HG02885 (cell line): Measurements from ENCODE around the gene TTI1.
"Not testable (repeated sequence)": the region's sequence is repeated elsewhere in the genome, so short reads cannot be mapped to it uniquely, and the experiment has no call there.

Source experiments
- ATAC-seq: cut with Tn5 transposase; IDR thresholded peaks from one replicate; pipeline ENCODE4 v1.9.1; 2021; ENCODE audit warnings: mild to moderate bottlenecking; ENCODE audit not compliant: unreplicated experiment, poor library complexity

Gene TTI1

GRCh38 chr20:37972256-37973058 lies 60.8 kb downstream of the TTI1 start:
- ATAC-seq, result no peak

GRCh38 chr20:37971561-37972127 lies 61.6 kb downstream of the TTI1 start:
- no peak for ATAC-seq

DNA sequence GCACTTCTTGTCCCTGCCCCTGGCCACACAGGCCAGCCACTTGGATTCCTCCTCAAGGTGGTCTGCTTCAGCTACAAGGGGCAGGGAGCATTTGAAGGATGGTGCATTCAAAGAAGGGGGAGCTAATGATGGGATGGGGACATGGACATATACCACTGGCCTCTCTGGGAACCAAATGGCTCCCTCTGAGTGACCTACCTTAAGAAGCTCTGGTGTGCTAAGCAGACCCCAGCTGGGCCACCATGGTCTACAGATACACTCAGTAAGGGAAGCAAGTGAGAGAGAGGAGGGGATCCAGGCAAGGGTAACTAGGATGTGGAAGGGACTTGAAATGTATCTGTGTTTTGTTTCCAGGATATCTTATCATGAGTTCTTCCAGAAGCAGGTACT lies 62.4 kb downstream of the TTI1 start:
- no peak for ATAC-seq

- ATAC-seq, result no peak
Measured at GRCh38 chr20:37969949-37970855, 63.1 kb downstream of the TTI1 start.

- no peak for ATAC-seq
Measured at GRCh38 chr20:37968841-37969401, 64.3 kb downstream of the TTI1 start.

- not testable (repeated sequence) for ATAC-seq
Measured at GRCh38 chr20:37963483-37963882, 69.8 kb downstream of the TTI1 start.

- no peak for ATAC-seq
Measured at GRCh38 chr20:37961066-37961465, 72.2 kb downstream of the TTI1 start.

DNA sequence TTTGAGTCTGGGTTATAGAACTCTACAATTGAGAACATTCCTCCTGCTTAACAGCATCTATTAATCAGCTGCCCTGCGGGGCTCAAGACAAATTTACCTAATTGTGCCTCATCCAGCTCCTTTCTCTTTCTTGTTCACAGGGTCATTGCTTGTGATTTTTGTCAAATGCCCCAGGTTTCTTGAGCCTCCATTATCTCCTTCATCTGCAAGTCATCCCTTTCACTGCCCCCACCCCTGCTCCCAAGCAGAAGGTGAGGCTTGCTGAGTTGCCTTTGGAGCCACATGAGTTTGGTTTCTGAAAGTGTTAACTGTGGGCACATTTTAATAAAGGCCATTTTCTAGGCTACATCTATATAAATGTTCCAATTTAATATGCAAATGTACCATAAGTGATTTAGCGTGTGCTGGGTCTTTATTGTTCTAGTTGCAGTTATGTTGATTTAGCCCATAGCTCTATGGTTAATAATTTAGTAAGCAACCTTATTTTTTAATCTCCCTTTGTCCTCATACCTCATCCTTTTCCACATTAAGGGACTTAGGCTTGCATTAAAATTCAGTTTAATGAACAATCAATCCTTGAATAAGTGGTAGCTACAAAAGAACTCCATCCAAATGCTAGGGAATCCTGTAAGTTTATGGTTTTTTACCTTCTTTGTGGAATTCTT lies 74.3 kb downstream of the TTI1 start:
- no peak for ATAC-seq

DNA sequence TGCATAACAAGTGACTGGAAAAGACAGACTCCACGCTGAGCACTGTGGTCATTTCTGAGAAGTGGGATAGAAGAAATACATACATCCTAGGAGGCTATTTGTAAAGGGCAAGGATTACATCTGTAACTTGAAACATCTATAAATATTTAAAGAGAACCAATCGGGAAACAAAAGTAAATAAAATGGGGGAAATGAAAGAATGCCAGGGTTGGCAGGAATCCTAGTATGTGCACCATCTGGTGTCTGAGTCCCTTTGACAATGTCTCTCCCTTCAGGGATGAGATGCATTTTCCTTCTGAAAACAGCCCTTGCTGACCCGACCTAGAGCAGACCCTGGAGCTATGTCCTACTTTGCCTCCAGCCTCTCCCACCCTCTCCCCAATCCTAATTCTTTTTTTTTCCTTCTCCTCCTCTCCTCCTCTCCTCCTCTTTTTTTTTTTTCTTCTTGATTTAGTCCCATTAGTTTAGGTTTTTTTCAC lies 77.1 kb downstream of the TTI1 start:
- ATAC-seq, result no peak

GRCh38 chr20:37955511-37955910 lies 77.7 kb downstream of the TTI1 start:
- no peak for ATAC-seq

GRCh38 chr20:37954626-37955025 lies 78.6 kb downstream of the TTI1 start:
- ATAC-seq, result no peak

GRCh38 chr20:37954190-37954589 lies 79.1 kb downstream of the TTI1 start:
- ATAC-seq, result no peak

DNA sequence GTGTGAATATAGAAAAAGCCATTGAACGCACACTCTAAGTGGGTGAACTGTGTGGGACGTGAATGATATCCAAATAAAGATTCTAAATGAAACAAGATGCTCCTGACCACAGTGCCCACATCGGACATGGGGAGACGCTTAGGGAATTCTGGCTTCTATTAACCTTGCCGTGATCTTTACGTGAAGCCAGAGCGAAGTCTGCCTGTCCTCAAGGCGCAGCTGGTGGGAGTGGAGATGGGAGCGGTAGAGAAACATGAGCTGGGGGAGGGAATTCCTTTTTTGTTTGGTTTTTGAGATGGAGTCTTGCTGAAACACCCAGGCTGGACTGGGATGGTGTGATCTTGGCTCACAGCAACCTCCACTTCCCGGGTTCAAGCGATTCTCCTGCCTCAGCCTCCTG lies 84.3 kb downstream of the TTI1 start:
- no peak for ATAC-seq

GRCh38 chr20:37947943-37948342 lies 85.3 kb downstream of the TTI1 start:
- ATAC-seq, result no peak

DNA sequence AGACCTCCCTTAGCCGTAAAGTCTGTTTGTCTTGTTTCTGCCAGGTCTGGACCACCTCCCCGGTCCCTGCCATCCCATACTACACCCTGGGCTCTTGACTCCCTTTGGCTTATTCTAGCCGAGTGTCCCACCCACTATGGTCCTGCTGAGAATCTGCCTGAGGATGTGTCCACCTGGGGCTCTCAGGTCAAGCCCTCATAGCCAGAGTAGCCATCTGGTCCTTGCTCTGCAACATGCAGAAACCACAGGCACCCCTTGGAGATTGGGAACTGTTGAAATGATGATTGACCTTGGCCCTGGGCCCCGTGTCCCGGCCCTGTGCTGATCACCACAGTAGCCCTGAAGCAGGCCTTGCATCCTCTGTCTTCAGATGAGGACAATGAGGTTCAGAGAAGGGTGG lies 86.3 kb downstream of the TTI1 start:
- no peak for ATAC-seq

DNA sequence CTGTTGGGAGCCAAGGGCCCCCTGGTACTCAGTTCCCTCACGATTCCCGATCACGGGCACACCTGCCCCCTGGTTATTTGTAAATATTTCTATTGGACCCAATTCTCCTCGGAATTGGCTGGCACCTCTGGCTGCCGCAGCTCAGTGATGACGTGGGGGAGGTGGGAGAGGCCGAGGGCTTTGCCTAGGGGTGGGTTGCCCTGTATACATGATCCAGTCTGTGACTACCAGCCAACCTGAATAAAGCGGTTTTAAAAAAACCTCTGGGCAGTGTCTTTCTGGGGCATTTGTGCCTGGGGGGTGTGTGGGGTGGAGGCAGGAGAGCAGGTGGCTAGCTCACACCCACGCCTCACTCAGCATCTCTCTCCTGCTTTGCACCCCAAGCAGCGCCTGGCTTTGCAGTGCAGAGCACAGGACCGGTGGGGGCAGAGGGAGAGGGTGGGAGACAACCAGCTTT lies 88.1 kb downstream of the TTI1 start:
- no peak for ATAC-seq

- ATAC-seq, result no peak
Measured at GRCh38 chr20:37944456-37944981, 88.7 kb downstream of the TTI1 start.

DNA sequence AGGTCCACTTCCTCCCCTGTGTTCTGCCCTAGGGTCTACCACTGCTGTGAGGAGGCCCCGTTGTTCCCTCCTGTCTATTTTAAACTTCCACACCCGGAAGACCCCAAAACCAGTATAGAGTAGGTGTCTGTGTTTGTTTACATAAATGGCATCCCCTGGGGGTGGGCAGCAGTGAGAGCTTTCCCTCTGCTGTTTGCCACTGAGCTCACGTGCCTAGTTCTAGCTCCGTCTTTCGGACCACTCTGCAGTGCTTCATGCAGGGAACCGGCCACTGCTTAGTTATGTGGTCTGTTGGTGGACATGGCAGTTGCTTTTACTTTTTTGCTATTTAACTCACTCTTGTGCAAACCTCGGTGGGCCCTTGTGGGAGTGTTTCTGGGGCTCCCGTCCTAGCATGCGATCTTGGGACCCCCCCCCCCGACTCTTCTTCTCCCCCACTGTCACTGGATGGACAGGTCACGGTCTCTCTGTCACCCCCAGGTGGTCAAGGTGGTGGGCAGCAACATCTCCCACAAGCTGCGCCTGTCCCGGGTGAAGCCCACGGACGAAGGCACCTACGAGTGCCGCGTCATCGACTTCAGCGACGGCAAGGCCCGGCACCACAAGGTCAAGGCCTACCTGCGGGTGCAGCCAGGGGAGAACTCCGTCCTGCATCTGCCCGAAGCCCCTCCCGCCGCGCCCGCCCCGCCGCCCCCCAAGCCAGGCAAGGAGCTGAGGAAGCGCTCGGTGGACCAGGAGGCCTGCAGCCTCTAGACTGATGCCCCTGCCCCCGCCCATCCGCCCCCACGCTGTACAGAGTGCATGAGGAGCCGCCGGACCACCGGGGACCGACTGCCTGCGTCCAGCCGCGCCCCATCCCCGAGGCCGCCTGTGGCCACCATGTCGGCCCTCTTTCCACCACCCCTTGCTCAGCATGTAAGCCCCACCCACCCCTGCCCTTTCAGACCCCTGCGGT lies 89.5 kb downstream of the TTI1 start:
- ATAC-seq, result no peak

DNA sequence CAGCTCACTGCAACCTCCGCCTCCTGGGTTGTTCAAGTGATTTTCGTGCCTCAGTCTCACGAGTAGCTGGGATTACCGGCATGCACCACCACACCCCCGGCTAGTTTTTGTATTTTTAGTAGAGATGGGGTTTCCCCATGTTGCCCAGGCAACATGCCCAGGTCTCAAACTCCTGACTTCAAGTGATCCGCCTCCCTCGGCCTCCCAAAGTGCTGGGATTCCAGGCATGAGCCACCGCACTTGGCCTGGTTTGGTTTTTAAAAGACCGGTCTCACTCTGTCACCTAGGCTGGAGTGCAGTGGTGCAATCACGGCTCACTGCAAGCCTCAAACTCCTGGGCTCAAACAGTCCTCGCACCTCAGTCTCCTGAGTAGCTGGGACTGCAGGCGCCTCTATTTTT lies 90.2 kb downstream of the TTI1 start:
- ATAC-seq, result no peak
